GM10266 (cell line): ENCODE data around the gene DLG3.
A peak's percentile ranks its signal among the peaks of the same experiment; 100 is the strongest.

ENCODE experiments used
- DNase-seq: peaks from one replicate; pipeline ENCODE4 v3.0.0; 2012; ENCODE audit errors: extremely low spot score
- TF ChIP-seq, protein P1 (sequence below): IDR thresholded peaks from 2 replicates; pipeline ENCODE4 v1.5.1; 2012; ENCODE audit warnings: mild to moderate bottlenecking, low read depth; ENCODE audit not compliant: control insufficient read depth, insufficient read depth; ENCODE audit errors: missing control alignments

DLG3 gene

DNA sequence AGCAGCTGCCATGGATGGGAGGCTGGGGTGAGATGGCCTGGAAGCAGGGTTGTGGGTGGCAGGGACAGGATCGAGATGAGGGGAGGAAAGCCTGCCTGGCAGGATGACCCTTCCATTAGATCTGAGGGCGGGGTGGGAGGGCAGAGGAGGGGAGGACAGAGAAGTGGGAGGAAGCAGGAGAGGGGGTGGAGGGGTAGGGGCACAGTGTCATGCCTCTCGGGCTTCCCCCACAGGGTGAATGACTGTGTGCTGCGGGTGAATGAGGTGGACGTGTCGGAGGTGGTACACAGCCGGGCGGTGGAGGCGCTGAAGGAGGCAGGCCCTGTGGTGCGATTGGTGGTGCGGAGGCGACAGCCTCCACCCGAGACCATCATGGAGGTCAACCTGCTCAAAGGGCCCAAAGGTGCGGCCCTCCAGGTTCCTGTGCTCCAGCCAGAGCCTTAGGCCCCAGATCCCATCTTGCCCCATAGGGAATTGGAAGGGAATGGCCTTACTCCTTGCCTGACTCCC, 4.9 kb downstream of the DLG3 start:
- DNase-seq, result no peak
- TF ChIP-seq, protein P1, sequence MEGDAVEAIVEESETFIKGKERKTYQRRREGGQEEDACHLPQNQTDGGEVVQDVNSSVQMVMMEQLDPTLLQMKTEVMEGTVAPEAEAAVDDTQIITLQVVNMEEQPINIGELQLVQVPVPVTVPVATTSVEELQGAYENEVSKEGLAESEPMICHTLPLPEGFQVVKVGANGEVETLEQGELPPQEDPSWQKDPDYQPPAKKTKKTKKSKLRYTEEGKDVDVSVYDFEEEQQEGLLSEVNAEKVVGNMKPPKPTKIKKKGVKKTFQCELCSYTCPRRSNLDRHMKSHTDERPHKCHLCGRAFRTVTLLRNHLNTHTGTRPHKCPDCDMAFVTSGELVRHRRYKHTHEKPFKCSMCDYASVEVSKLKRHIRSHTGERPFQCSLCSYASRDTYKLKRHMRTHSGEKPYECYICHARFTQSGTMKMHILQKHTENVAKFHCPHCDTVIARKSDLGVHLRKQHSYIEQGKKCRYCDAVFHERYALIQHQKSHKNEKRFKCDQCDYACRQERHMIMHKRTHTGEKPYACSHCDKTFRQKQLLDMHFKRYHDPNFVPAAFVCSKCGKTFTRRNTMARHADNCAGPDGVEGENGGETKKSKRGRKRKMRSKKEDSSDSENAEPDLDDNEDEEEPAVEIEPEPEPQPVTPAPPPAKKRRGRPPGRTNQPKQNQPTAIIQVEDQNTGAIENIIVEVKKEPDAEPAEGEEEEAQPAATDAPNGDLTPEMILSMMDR, result no peak

DNA sequence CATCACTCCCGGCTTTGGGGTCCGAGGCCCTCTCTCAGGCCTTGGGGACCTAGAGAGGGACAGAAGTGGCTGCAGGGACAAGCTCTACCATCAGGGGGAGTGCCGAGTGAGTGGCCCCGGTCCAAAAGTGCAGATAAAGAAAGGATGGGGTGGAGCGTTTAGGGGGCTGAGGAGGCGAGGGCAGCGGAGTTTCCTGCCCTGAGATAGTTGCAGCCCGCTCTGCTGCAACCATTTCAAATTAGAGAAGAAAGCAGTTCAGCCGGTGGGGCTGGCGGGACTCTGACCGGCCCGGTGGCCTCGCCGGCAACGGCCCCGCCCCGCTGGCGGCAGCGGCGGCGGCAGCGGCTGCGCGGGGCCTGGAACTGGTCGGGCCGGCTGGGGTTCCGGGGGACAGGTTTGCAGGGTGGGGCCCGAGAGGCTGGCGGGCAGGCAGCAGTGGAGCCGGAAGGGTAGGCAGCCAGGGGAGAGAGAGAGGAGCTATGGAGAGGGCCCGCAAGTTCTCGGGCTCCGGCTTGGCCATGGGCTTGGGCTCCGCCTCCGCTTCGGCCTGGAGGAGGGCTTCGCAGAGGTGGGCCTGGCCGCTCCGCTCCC, 7.6 kb downstream of the DLG3 start:
- TF ChIP-seq, protein P1, result peak; percentile 57
- DNase-seq, result peak; percentile 70

DNA sequence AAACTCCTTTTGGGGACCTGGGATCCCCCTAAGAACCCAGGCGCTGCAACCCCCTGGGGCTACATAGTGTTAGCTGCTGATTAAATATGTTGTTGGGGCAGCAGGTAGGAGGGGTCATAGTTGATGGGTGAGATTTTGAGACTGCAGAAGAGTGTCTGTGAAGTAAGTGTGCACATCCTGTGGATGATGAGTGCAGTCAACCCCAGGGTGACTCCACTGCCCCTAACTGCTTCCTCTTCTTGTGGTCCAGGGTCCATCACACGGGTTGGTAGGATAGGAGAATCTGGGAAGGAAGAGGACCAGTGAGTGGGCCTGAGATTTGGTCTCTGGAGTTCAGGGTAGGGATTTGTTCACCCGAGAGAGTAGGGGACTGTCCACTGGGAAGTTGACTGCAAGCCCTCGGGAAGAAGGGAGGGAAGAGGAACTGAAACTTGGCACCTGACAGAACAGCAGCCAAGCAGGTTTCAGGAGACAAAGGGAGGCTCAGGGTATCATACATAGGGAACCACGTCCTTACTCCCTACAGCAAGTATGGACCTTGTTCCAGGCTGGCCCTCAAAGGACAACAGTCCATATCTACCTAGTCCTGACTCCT, 8.5 kb downstream of the DLG3 start:
- peak; percentile 13 for DNase-seq
- TF ChIP-seq, protein P1, result no peak

DNA sequence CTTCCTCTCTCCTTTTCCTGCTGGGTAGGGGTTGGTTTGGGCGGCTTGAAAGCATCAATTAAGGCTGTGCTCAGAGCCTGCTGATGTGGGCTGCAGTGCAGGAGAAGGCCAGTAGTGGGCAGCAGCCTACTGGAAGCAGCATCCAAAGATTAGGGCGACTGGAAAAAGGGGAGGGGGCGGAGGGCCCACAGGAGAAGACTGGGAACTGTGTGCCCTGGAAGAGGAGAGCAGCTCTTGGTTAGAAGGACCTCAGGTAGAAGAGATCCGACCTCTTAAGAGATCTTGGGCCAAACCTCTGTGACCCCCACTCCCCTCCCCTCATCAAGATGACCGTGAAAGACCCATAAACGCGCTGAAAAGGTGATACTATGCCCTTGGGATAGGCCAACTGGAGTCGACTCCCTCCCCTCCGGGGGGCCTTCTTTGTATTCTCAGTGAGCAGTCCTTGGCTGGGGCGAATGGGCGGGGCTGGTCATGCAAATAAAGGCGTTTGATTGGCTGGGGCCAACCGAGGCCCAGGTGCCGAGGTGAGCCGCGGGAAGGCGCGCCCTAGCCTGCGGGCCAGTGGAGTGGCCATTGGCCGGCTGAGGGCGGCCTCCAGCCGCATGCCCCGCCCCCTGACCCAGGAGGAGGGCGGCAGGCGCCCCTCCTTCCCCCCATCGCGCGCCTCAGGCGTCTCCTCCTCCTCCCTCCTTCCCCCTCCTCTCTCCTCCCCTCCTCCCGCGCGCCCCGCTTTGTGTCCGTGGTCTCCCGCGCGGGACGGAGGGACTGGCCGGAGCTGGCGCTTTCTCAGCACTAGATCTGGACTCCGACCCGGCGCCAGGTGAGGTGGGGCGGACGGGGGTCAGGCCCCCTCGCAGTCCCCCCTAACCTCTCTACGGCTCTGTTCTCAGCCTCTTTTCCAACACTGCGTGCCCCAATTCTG, 10.1 kb downstream of the DLG3 start:
- DNase-seq, result peak; percentile 66

DNA sequence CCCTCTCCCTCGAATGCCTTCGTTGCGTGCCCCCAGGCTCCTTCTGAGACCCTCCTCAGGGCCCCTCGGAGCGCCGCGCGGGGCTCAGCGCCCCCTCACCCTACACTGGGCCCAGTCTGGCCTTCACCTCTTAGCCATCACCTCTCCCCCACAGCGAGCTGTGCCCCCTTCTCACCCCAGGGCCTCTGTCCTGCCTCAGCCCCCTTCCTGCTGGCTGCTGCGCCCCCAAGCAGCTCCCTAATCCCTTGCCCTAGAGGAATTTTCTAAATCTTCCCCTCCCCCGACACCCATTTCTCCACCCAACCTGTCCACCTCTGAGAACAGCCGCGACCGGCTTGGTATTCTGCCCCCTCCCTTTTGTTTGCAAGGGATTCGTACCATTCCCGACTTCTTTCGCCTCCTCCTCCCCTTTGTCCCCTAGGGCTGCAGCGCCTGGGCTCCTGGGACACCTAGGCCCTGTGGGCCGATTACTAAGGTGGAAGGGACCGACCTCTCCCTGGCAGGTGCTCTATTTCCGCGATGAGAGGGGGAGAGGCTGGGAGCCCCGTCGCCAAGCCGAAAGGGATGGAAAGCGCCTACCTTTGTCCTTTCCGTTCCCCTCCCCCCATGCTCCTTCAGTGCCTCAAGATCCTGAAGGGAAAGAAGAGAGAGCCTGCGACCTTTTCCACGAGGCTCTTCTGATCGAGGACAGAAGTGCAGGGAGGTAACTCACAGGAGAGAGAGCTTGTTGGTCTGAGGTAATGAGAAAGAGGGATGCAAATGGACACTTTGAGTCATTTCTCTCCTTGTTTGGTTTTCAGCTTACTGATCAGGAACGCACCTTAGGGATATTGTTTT, 10.9 kb downstream of the DLG3 start:
- peak; percentile 18 for DNase-seq

More for the DNA sequence above, 10.1 kb downstream of the DLG3 start:
- TF ChIP-seq, protein P1, result peak; percentile 88

DNA sequence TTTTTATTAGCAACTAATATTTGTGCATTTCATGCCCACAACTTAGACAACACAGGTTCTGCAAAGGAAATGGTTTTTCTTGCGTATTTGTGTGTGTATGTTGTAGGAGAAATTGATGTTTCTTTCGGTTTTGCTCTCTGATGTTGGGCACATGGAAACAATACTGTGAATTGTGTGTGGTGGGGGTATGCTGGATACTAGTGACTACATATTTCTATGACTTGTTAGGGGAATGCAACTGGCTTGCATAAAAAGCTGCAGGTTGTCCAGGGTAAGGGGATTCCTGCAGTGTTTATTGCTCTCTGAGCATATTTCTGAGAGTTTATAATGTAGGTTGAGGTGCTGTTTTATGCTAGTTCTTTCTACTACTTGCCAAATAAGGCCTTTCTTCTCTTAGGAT, 11.6 kb downstream of the DLG3 start:
- peak; percentile 5 for DNase-seq
- TF ChIP-seq, protein P1, result no peak

More for the DNA sequence above, 10.9 kb downstream of the DLG3 start:
- TF ChIP-seq, protein P1, result no peak
